GM12873 (cell line): Measurements from ENCODE around the gene FOSL1.

Source experiments
- CTCF ChIP-seq: IDR thresholded peaks from 2 replicates; pipeline ENCODE4 v1.5.1; 2012; ENCODE audit warnings: low read depth, mild to moderate bottlenecking, moderate library complexity, low read length, control low read depth; ENCODE audit not compliant: insufficient read depth; ENCODE audit errors: missing control alignments

FOSL1 gene

GRCh38 chr11:65903068-65903481 lies 2.9 kb upstream of the FOSL1 start:
- no peak for TF ChIP-seq CTCF

- TF ChIP-seq CTCF = no peak
These were observed 652 bp upstream of the FOSL1 start for GRCh38 chr11:65900899-65901180.

- TF ChIP-seq CTCF = no peak
These were observed 648 bp downstream of the FOSL1 start for GRCh38 chr11:65899356-65900124.

- no peak for TF ChIP-seq CTCF
These were observed 1.4 kb downstream of the FOSL1 start for GRCh38 chr11:65898656-65899355.

GRCh38 chr11:65897020-65897471 lies 3.1 kb downstream of the FOSL1 start:
- no peak for TF ChIP-seq CTCF

GRCh38 chr11:65896034-65896999 lies 3.9 kb downstream of the FOSL1 start:
- no peak for TF ChIP-seq CTCF
